Activated T-cell treated with anti-CD3 and anti-CD28 coated beads, Interleukin-2, amount 50 U/mL, for 72 hours (primary cell): ENCODE measurements around the gene PSMD13. TPM values are rescaled to one million over a fixed set of nuclear protein-coding genes. Genes with fewer than 3 reads are reported as not detected.

Experiments
- ATAC-seq, 2 donors: fragments of 150-1000 bp; cut with Tn5 transposase; replicated peaks in 1 of 2; 2 replicates each; pipeline ENCODE4 v1.10.0; 2021; ENCODE audit warnings: moderate library complexity in 2 of 2, mild to moderate bottlenecking in 1 of 2
- DNase-seq, 2 donors: peaks; one replicate each; pipeline ENCODE4 v3.0.0; 2021 to 2022; ENCODE audit warnings: mixed read lengths in 1 of 2
- H3K27ac Mint-ChIP-seq: one replicate; pipeline ENCODE4 v1.8.0; 2022; ENCODE audit warnings: mild to moderate bottlenecking, moderate library complexity, mixed read lengths
- H3K27me3 Mint-ChIP-seq: one replicate; pipeline ENCODE4 v1.8.0; 2022; ENCODE audit warnings: low read depth, mixed read lengths
- H3K36me3 Mint-ChIP-seq, 2 donors: one replicate each; pipeline ENCODE4 v1.8.0; 2022; ENCODE audit warnings: mixed read lengths in 2 of 2, mild to moderate bottlenecking in 1 of 2; ENCODE audit not compliant: insufficient read depth in 2 of 2
- H3K4me1 Mint-ChIP-seq: one replicate; pipeline ENCODE4 v1.8.0; 2022; ENCODE audit warnings: low read depth, mixed read lengths
- H3K4me3 Mint-ChIP-seq, 2 donors: one replicate each; pipeline ENCODE4 v1.8.0; 2022; ENCODE audit warnings: mild to moderate bottlenecking in 2 of 2, mixed read lengths in 2 of 2, moderate library complexity in 2 of 2
- H3K9me3 Mint-ChIP-seq, 2 donors: one replicate each; pipeline ENCODE4 v1.8.0; 2022; ENCODE audit warnings: mixed read lengths in 2 of 2
- total RNA-seq, 2 donors: library from RNA; stranded (reverse); gene quantifications; one replicate each; pipeline ENCODE4 v1.2.3, GENCODE V29; 2022

PSMD13 gene
- total RNA-seq, 2 donors from 2014 or later, result 133 to 174 TPM

DNA sequence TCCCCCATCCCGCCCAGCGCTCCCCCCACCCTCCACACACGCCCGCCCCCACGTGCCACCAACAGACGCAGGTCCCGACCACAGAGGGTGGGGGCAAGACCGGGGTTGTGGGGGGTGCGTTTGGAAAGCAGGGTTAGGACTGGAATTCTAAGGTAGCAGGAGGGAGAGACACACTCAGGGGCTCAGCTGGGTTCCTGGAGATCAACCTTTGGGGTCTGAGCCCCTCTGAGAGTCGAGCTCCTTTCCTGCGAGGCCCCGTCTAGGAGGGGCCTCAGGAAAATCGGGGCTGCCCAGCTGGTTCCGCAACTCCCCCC is 52.6 kb downstream of the PSMD13 start:
- H3K9me3 Mint-ChIP-seq, result no peaks in the 10 kb centered on the region
- peak overlapping the region; percentile 70 to 89 for H3K4me3 Mint-ChIP-seq
- H3K36me3 Mint-ChIP-seq, result peaks cover 7 to 16% of the 10 kb centered on the region in 2 donors
- ATAC-seq (peak; percentile 2 to 3), DNase-seq (peak in 1 of 2 donors; percentile 14)
- no peak overlapping the region for H3K27ac Mint-ChIP-seq
- peaks cover 46% of the 10 kb centered on the region for H3K4me1 Mint-ChIP-seq
- H3K27me3 Mint-ChIP-seq, result no peaks in the 10 kb centered on the region

- H3K27me3 Mint-ChIP-seq, result no peaks in the 10 kb centered on the region
Observed at GRCh38 chr11:289712-290620, 53.2 kb downstream of the PSMD13 start.

GRCh38 chr11:290621-291231 is 54.0 kb downstream of the PSMD13 start:
- peak in 1 of 2 donors; percentile 11 for DNase-seq
- Mint-ChIP-seq H3K36me3 (peaks cover 7 to 16% of the 10 kb centered on the region in 2 donors), H3K4me1 (peaks cover 38% of the 10 kb centered on the region), H3K27ac (no peak overlapping the region), H3K4me3 (peak overlapping the region; percentile 70 to 89), H3K27me3 (no peaks in the 10 kb centered on the region), H3K9me3 (no peaks in the 10 kb centered on the region)
- ATAC-seq, result no peak

More at GRCh38 chr11:289712-290620, 53.2 kb downstream of the PSMD13 start:
- H3K27ac Mint-ChIP-seq, result peak overlapping the region; percentile 26
- DNase-seq (peak in 1 of 2 donors; percentile 33), ATAC-seq (no peak)
- H3K9me3 Mint-ChIP-seq, result no peaks in the 10 kb centered on the region
- peak overlapping the region; percentile 70 to 89 for H3K4me3 Mint-ChIP-seq
- peaks cover 7 to 16% of the 10 kb centered on the region in 2 donors for H3K36me3 Mint-ChIP-seq
- H3K4me1 Mint-ChIP-seq, result peaks cover 45% of the 10 kb centered on the region

- no peaks in the 10 kb centered on the region for H3K9me3 Mint-ChIP-seq
- peaks cover 7 to 16% of the 10 kb centered on the region in 2 donors for H3K36me3 Mint-ChIP-seq
- ATAC-seq, result no peak
- H3K27ac Mint-ChIP-seq, result no peak overlapping the region
- peaks cover 29% of the 10 kb centered on the region for H3K4me1 Mint-ChIP-seq
- peak overlapping the region; percentile 48 to 89 for H3K4me3 Mint-ChIP-seq
- DNase-seq, result peak in 1 of 2 donors; percentile 3
- no peaks in the 10 kb centered on the region for H3K27me3 Mint-ChIP-seq
Observed at GRCh38 chr11:291281-292210, 54.8 kb downstream of the PSMD13 start.

GRCh38 chr11:292211-293121 is 55.7 kb downstream of the PSMD13 start:
- Mint-ChIP-seq H3K36me3 (peaks cover 7 to 16% of the 10 kb centered on the region in 2 donors), H3K4me1 (peaks cover 28% of the 10 kb centered on the region), H3K4me3 (no peak overlapping the region), H3K9me3 (no peaks in the 10 kb centered on the region), H3K27ac (no peak overlapping the region), H3K27me3 (no peaks in the 10 kb centered on the region)
- ATAC-seq, result no peak
- no peak for DNase-seq

GRCh38 chr11:293271-293851 is 56.6 kb downstream of the PSMD13 start:
- H3K4me1 Mint-ChIP-seq, result peaks cover 37% of the 10 kb centered on the region
- DNase-seq (no peak), ATAC-seq (no peak)
- H3K27ac Mint-ChIP-seq, result no peak overlapping the region
- H3K9me3 Mint-ChIP-seq, result no peaks in the 10 kb centered on the region
- H3K4me3 Mint-ChIP-seq, result no peak overlapping the region
- H3K36me3 Mint-ChIP-seq, result peaks cover 3 to 10% of the 10 kb centered on the region in 2 donors
- H3K27me3 Mint-ChIP-seq, result no peaks in the 10 kb centered on the region

GRCh38 chr11:293852-294661 is 57.3 kb downstream of the PSMD13 start:
- H3K27ac Mint-ChIP-seq, result no peak overlapping the region
- peaks cover 3 to 10% of the 10 kb centered on the region in 2 donors for H3K36me3 Mint-ChIP-seq
- ATAC-seq (no peak), DNase-seq (no peak)
- peaks cover 40% of the 10 kb centered on the region for H3K4me1 Mint-ChIP-seq
- H3K27me3 Mint-ChIP-seq, result no peaks in the 10 kb centered on the region
- no peak overlapping the region for H3K4me3 Mint-ChIP-seq
- H3K9me3 Mint-ChIP-seq, result no peaks in the 10 kb centered on the region

GRCh38 chr11:294780-295179 is 58.0 kb downstream of the PSMD13 start:
- DNase-seq (no peak), ATAC-seq (no peak)
- Mint-ChIP-seq H3K4me3 (no peak overlapping the region), H3K36me3 (peaks cover 3 to 9% of the 10 kb centered on the region in 2 donors), H3K27me3 (no peaks in the 10 kb centered on the region), H3K4me1 (peaks cover 37% of the 10 kb centered on the region), H3K9me3 (no peaks in the 10 kb centered on the region), H3K27ac (no peak overlapping the region)

- H3K27me3 Mint-ChIP-seq, result peaks cover 6% of the 10 kb centered on the region
- H3K4me3 Mint-ChIP-seq, result no peak overlapping the region
- DNase-seq (no peak), ATAC-seq (no peak)
- no peak overlapping the region for H3K27ac Mint-ChIP-seq
- H3K4me1 Mint-ChIP-seq, result peaks cover 36% of the 10 kb centered on the region
- no peaks in the 10 kb centered on the region for H3K9me3 Mint-ChIP-seq
- peaks cover 3 to 7% of the 10 kb centered on the region in 2 donors for H3K36me3 Mint-ChIP-seq
Observed at GRCh38 chr11:295351-296170, 58.8 kb downstream of the PSMD13 start.

GRCh38 chr11:296171-297050 is 59.6 kb downstream of the PSMD13 start:
- Mint-ChIP-seq H3K4me3 (no peak overlapping the region), H3K27me3 (peaks cover 14% of the 10 kb centered on the region), H3K4me1 (peaks cover 35% of the 10 kb centered on the region), H3K9me3 (no peaks in the 10 kb centered on the region), H3K36me3 (peaks cover 0 to 2% of the 10 kb centered on the region in 2 donors), H3K27ac (no peak overlapping the region)
- DNase-seq (peak in 1 of 2 donors; percentile 10), ATAC-seq (peak in 1 of 2 donors; percentile 10)
